ENCODE results near the gene ZNF423. TPM values are rescaled to one million over a fixed set of nuclear protein-coding genes. Genes with fewer than 3 reads are reported as not detected.

Gene ZNF423
- total RNA-seq, 1 experiment from 2014 or later = 2.0 TPM

DNA sequence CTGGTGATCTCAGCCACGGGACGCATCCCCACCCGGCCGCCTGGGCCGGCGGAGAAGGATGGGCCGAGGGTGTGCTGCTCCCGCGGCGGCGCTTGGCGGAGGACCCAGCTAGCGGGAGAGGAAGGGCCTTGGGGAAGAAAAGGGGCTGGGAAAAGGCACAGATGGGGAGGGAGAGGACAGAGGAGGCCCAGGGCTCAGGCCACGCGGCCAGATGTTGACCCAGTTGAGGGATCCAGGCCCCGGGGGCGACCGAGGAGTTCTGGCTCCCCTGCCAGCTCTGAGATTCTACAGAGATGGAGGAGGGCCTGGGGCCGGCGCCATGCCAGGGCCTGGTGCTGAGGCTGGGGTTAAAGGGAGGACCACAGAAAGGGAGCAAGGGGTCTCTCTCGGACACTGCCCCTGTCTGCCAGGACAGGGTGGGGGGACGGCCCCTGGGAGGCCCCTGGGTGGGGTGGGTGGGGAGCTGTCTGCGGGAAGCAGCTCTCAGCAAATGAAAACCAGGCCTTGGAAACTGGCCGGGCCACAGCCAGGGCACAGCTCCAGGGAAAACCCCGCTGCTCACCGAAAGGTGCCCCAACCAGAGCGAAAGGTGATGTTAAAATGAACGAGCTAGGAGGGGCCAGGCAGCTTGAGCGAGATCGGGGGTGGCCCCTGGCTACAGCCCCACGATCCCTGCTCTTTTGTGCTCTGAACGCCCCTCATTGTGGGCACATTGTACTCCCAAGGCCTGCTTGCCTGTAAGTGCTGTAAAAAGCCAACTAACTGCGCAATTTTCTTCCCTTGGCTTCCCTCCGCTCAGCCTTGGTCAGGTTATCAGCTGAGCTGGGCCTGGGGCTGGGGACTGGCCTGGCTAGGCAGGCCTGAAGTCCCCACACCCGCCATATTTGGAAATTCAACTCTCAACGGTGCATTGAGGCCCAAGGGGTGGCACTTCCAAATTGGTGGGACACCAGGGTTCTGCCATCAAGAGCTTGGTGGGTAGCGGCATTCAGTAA is 191.4 kb downstream of the ZNF423 start:
- DNase-seq (ENCODE audit: low read depth) = no peak

GRCh38 chr16:49663081-49664065 is 192.5 kb downstream of the ZNF423 start:
- DNase-seq (ENCODE audit: low read depth) = peak; percentile 21

DNA sequence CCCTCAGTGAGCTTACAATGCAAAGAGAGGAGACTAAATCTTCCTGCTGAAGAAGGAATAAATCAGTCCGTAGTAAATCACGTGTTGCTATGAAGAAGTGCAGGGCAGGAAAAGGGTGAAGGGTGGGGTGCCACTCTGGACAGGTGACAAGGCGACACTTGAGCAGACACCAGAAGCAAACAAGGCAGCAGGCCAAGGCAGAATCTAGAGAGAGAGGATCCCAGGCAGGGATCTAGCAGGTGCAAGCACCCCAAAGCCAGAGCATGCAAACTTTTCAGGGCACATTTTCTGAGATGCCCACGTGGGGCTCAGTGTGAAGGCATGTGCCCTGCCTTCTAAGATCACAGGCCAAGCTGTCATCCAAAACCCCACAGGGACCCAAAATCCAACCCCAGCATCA is 193.3 kb downstream of the ZNF423 start:
- no peak for DNase-seq (ENCODE audit: low read depth)

DNA sequence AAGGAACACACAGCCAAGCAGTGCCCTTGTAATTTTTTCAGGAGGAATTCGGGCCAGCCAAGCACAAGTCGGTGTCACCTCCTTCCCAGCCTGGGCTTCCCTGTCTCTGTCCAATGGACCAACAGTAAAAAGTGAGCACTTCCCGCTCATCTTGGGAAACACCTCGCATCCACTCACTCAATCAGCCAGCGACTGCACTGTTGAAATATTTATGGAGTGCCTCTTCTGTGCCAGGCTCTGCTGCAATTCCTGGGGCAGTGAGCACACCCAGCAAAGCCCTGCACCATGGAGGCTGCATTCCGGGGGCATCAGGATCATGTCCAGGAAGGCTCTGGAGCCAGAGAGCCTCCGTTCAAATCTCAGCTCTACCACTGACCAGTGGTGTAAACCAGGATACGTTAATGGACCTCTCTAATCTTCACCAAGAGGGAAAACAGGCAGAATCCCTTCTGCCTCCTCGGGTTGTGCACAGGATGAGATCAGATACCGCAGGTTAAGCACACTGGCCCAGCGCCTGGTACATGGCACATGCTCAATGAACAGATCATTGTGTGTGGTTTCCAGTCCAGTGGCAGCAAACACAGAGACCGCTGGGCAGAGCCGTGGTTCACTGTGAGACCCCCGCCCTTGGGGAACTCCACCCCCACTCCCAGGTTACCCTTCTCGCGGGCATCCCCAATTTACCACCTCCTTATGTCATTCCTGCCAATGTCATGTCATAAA is 194.3 kb downstream of the ZNF423 start:
- DNase-seq (ENCODE audit: low read depth) = peak; percentile 82

GRCh38 chr16:49660626-49661025 is 195.3 kb downstream of the ZNF423 start:
- DNase-seq (ENCODE audit: low read depth) = peak; percentile 33

DNA sequence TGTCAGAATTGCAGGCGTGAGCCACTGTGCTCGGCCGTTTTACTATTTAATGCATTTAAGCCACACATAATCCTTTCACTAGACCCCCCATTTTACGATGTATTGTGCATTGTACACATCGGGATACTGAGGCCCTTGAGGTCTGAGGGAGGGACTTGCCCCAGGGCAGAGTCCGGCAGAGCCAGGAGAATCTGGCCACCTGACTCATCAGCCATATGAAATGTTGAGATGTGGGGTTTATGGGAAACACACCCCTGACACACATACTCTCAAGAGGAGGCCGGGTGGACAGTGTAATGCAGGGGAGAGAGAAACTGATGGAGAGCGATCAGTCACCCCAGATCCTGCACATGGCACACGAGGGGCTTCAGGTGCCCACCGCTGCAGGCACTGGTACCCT is 196.6 kb downstream of the ZNF423 start:
- DNase-seq (ENCODE audit: low read depth) = no peak

- DNase-seq (ENCODE audit: low read depth) = peak; percentile 16
Observed at GRCh38 chr16:49658531-49658930, 197.4 kb downstream of the ZNF423 start.

DNA sequence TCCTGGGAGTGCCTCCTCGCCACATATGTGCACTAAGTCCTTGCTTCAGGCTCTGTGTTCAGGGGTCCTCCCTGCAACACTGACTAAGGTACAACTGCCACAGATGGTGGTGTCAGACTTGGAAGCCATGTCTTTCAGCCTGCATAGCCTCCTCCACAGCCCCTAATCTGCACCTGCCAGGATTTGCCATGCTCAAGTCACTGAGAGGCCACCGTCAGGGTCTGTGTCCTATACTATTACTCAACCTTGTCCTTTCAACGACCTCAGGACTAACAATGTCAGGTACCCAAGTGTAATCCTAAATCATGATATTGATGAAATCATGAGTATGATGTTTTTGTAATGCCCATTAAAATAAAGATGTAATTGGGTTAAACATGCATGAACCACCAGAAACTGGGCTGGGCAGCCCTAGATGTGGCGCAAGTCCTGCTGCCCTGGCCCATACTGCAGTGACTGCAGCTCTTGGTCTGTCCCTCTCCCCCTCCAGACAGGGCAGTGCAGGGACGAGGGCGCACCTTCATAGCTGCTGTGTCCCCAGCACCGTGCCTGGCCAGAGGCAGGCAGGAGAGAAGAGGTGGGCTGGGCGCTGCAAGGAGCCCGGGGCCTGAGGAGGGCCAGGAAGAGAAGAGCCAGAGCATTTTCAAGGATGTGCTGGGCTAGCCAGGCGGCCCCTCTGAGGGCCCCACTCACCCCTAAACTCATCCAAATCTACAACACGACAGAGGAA is 198.0 kb downstream of the ZNF423 start:
- no peak for DNase-seq (ENCODE audit: low read depth)

DNA sequence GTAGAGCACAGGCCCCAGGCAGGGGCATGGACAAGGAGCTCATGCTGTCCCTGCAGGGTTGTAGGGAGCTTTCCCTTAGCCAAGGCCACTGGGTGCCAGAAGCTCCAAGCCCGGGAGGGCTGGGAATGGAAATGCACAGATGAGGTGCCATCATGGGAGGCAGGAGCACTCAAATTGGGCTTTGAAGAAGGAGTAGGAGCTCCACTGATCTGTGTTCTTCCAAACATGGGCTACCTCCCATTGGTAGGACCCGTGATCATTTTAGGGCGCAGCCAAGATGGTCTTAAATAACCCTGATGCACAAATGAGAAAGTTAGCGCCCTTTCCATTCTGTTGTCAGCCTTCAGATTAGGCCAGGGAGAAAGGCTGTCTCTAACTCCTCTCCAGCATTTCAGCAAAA is 201.5 kb downstream of the ZNF423 start:
- DNase-seq (ENCODE audit: low read depth) = no peak

DNA sequence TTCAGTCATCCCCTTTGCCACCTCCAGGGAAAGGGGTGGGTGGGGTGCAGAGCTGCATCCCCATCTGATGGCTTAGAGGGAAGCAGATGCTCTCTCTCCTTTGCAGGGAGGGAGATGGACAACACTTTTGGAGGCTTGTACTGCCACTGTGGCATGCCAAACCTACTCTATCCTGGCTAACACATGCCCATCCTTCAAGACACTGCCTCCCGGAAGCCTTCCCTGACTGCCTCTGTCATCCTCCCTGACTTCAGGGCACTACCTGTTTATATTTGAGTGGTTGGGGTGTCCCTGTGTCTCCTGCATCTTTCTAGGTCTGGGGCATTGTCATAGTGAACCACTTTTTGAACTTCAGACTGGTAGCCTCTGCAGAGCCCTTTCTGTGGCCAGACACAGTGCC is 202.3 kb downstream of the ZNF423 start:
- DNase-seq (ENCODE audit: low read depth) = no peak

GRCh38 chr16:49653173-49653570 is 202.7 kb downstream of the ZNF423 start:
- no peak for DNase-seq (ENCODE audit: low read depth)

- DNase-seq (ENCODE audit: low read depth) = peak; percentile 68
Observed at GRCh38 chr16:49652456-49653172, 203.3 kb downstream of the ZNF423 start.

DNA sequence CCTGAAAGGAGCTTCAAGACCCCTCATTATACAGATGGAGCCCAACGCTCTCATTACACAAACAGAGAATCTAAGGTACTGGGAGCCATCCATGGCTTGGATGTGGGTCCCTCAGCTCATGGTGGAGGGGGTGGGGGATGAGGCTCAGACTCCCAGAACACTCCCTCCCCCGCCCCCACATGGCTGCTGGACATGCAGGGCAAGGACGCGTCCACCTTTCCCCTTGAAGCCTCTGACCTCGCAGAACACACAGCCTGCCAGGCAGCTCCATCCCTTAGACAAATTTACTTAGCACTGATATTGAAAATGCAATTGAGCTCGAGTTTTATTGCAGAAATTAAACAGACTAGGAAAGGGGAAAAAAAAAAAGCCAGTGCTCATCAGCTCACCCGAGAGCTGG is 203.9 kb downstream of the ZNF423 start:
- DNase-seq (ENCODE audit: low read depth) = no peak

- no peak for DNase-seq (ENCODE audit: low read depth)
Observed at GRCh38 chr16:49651226-49651625, 204.7 kb downstream of the ZNF423 start.

DNA sequence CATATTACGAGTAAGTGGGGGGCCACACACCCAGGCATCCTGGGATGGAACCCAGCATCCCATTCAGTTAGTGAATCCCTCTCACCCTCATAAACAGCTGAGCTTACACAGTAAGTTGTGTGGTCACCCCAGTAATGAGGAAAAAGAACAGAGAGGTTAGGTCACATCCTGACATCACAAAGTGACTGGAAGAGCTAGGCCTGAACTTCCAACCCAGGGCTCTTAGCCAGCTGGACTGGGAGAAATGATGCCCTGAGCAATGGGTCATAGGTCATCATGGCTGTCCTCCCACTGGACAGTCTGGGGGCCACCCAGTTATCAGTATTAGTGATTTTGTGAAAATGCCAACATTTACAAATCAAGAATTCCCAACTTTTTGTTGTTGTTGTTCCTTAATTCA is 205.3 kb downstream of the ZNF423 start:
- no peak for DNase-seq (ENCODE audit: low read depth)

DNA sequence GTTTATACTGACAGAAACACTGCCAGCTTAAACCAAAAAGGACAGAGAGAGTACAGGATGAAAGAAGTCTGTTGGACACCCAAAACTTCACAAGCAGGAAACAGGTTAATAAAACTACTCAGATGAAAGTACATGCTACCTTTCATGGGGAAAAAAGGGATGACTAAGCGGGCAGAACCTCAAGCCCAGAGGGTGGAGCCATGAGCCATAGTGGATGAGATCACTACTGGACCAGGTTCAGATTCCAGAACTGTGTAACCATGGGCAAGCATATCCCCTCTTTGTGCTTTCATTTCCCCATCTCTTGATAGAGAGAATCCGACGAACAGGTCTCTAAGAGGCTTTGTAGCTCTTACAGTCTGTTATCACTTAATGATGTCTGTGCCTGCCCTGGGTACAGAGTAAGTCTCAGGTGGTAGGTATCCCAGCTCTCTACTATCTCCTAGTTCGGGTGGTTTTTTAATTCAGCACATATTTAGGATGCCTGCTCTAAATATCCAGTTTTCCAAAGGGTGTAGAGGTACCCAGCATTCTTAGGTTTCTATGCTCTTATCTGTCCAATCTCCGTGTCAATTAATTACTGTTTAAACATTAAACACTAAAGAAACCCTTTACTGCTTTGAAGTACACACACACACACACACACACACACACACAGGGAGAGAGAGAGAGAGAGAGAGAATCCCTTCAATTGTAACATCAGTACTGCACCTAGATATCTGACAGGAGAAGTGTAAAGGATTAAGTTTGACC is 206.7 kb downstream of the ZNF423 start:
- peak; percentile 94 for DNase-seq (ENCODE audit: low read depth)

GRCh38 chr16:49647673-49648072 is 208.2 kb downstream of the ZNF423 start:
- no peak for DNase-seq (ENCODE audit: low read depth)

GRCh38 chr16:49645263-49645662 is 210.6 kb downstream of the ZNF423 start:
- no peak for DNase-seq (ENCODE audit: low read depth)

DNA sequence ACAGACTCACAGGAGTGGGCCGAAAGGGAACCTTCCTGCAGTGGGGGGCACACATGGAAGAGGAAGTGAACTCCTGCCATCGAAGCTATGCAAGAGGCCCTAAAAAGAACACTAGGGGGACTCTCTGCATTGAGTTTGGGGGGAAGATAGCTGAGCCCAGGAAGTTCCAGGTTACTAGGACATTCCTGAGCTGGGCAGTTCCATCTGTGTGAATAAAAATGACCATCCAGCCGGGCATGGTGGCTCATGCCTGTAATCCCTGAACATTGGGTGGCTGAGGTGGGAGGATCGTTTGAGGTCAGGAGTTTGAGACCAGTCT is 211.8 kb downstream of the ZNF423 start:
- peak; percentile 55 for DNase-seq (ENCODE audit: low read depth)

All from Daoy (cell line).